Measurements from ENCODE around the gene ABI3BP.

- TF ChIP-seq CTCF (conservative IDR thresholded peaks at IDR 0.05) (no peak), ZFX (IDR thresholded peaks at IDR 0.05) (no peak)
Measured at GRCh38 chr3:100766069-100766468, 227.2 kb downstream of the ABI3BP start.
